Astrocyte (in vitro differentiated cells and primary cell): ENCODE results near the gene MED27. TPM values are rescaled to one million over a fixed set of nuclear protein-coding genes. Genes with fewer than 3 reads are reported as not detected.

ENCODE experiments used
- DNase-seq: peaks from one replicate; pipeline ENCODE4 v3.0.0-alpha.2; 2010; ENCODE audit warnings: low read depth
- FAIRE-seq: peaks from 2 replicates; lab custom pipeline; 2011; peaks lifted over from hg19 to GRCh38; lab: Jason Lieb, UNC
- H2AFZ ChIP-seq: 2 replicates; pipeline ENCODE4 v1.6.0; 2012; ENCODE audit warnings: low read depth, low read length, inconsistent platforms
- H3K27ac ChIP-seq: 2 replicates; pipeline ENCODE4 v1.5.1; 2011; ENCODE audit warnings: low read depth, low read length, inconsistent platforms
- H3K27me3 ChIP-seq: 2 replicates; pipeline ENCODE4 v1.6.0; 2011; ENCODE audit warnings: low read length, inconsistent platforms; ENCODE audit not compliant: insufficient read depth
- H3K36me3 ChIP-seq: 2 replicates; pipeline ENCODE4 v1.5.1; 2011; ENCODE audit warnings: low read length, inconsistent platforms; ENCODE audit not compliant: insufficient read depth
- H3K4me1 ChIP-seq: 2 replicates; pipeline ENCODE4 v1.5.1; 2011; ENCODE audit warnings: low read length, inconsistent platforms; ENCODE audit not compliant: insufficient read depth
- H3K4me2 ChIP-seq: 2 replicates; pipeline ENCODE4 v1.6.0; 2012; ENCODE audit warnings: low read length, inconsistent platforms
- H3K4me3 ChIP-seq: 2 replicates; pipeline ENCODE4 v1.5.1; 2011; ENCODE audit warnings: low read depth, mild to moderate bottlenecking, low read length, inconsistent platforms; ENCODE audit not compliant: insufficient read depth
- H3K79me2 ChIP-seq: 2 replicates; pipeline ENCODE4 v1.6.0; 2012; ENCODE audit warnings: mild to moderate bottlenecking, low read length, inconsistent platforms; ENCODE audit not compliant: insufficient read depth
- H3K9ac ChIP-seq: 2 replicates; pipeline ENCODE4 v1.6.0; 2012; ENCODE audit warnings: mild to moderate bottlenecking, low read length, inconsistent platforms
- H3K9me3 ChIP-seq: 2 replicates; pipeline ENCODE4 v1.5.1; 2012; ENCODE audit warnings: low read depth, mild to moderate bottlenecking, low read length, inconsistent platforms; ENCODE audit not compliant: insufficient read depth
- H4K20me1 ChIP-seq: 2 replicates; pipeline ENCODE4 v1.6.0; 2012; ENCODE audit warnings: low read length, inconsistent platforms; ENCODE audit not compliant: insufficient read depth
- H3K27ac Mint-ChIP-seq: one replicate; pipeline ENCODE4 v1.8.0; 2021; ENCODE audit warnings: mild to moderate bottlenecking, mixed read lengths; ENCODE audit not compliant: unreplicated experiment
- H3K27me3 Mint-ChIP-seq: one replicate; pipeline ENCODE4 v1.8.0; 2021; ENCODE audit warnings: low read depth, mixed read lengths; ENCODE audit not compliant: unreplicated experiment
- H3K36me3 Mint-ChIP-seq: one replicate; pipeline ENCODE4 v1.8.0; 2021; ENCODE audit warnings: low read depth, mixed read lengths; ENCODE audit not compliant: unreplicated experiment
- H3K4me1 Mint-ChIP-seq: one replicate; pipeline ENCODE4 v1.8.0; 2021; ENCODE audit warnings: low read depth, mixed read lengths; ENCODE audit not compliant: unreplicated experiment
- H3K4me3 Mint-ChIP-seq: one replicate; pipeline ENCODE4 v1.8.0; 2021; ENCODE audit warnings: mild to moderate bottlenecking, moderate library complexity, mixed read lengths; ENCODE audit not compliant: unreplicated experiment
- H3K9me3 Mint-ChIP-seq: one replicate; pipeline ENCODE4 v1.8.0; 2021; ENCODE audit warnings: mild to moderate bottlenecking, mixed read lengths; ENCODE audit not compliant: unreplicated experiment
- CTCF ChIP-seq: IDR thresholded peaks from 2 replicates; pipeline ENCODE4 v1.5.1; 2011; ENCODE audit warnings: low read depth, mild to moderate bottlenecking, inconsistent platforms, low read length, moderate library complexity; ENCODE audit not compliant: insufficient read depth
- EZH2 ChIP-seq: IDR thresholded peaks from 2 replicates; pipeline ENCODE4 v1.6.1; 2012; ENCODE audit warnings: mild to moderate bottlenecking, low read length, inconsistent platforms; ENCODE audit not compliant: insufficient read depth
- total RNA-seq: library from RNA; stranded (reverse); gene quantifications from 2 replicates; pipeline ENCODE4 v1.2.1, GENCODE V29; 2021

The MED27 gene
- total RNA-seq, 1 donor from 2014 or later: 26.9 TPM

- no peak for FAIRE-seq
- H3K36me3 ChIP-seq: no peaks in the 10 kb centered on the region
- peaks cover 74% of the 10 kb centered on the region for H4K20me1 ChIP-seq
- TF ChIP-seq CTCF: no peak
- no peak for TF ChIP-seq EZH2
- no peak overlapping the region for H3K4me3 Mint-ChIP-seq
- H3K4me1 Mint-ChIP-seq: peaks cover 13% of the 10 kb centered on the region
- peaks cover 12% of the 10 kb centered on the region for H3K4me1 ChIP-seq
- H3K27me3 ChIP-seq: no peaks in the 10 kb centered on the region
- H2AFZ ChIP-seq: no peak overlapping the region
- DNase-seq: no peak
- peaks cover 4% of the 10 kb centered on the region for H3K79me2 ChIP-seq
- H3K4me3 ChIP-seq: no peak overlapping the region
- H3K27ac ChIP-seq: no peak overlapping the region
- peaks cover 7% of the 10 kb centered on the region for H3K36me3 Mint-ChIP-seq
- no peaks in the 10 kb centered on the region for H3K27me3 Mint-ChIP-seq
- no peak overlapping the region for H3K9ac ChIP-seq
- H3K4me2 ChIP-seq: no peak overlapping the region
- H3K9me3 Mint-ChIP-seq: no peaks in the 10 kb centered on the region
- H3K9me3 ChIP-seq: no peaks in the 10 kb centered on the region
- no peak overlapping the region for H3K27ac Mint-ChIP-seq
These were observed 167.0 kb downstream of the MED27 start for GRCh38 chr9:131912671-131913070.

- H3K4me3 Mint-ChIP-seq: no peak overlapping the region
- peaks cover 8% of the 10 kb centered on the region for H3K36me3 Mint-ChIP-seq
- DNase-seq (no peak), FAIRE-seq (no peak)
- H3K9me3 Mint-ChIP-seq: peaks cover under 1% of the 10 kb centered on the region
- Histone ChIP-seq H4K20me1 (peaks cover 69% of the 10 kb centered on the region), H3K4me1 (peaks cover 12% of the 10 kb centered on the region), H2AFZ (no peak overlapping the region), H3K4me3 (no peak overlapping the region), H3K9me3 (no peaks in the 10 kb centered on the region), H3K36me3 (no peaks in the 10 kb centered on the region), H3K9ac (no peak overlapping the region), H3K27ac (no peak overlapping the region), H3K4me2 (no peak overlapping the region), H3K27me3 (no peaks in the 10 kb centered on the region), H3K79me2 (peaks cover 4% of the 10 kb centered on the region)
- peaks cover 13% of the 10 kb centered on the region for H3K4me1 Mint-ChIP-seq
- TF ChIP-seq CTCF (no peak), EZH2 (no peak)
- H3K27ac Mint-ChIP-seq: no peak overlapping the region
- no peaks in the 10 kb centered on the region for H3K27me3 Mint-ChIP-seq
These were observed 167.6 kb downstream of the MED27 start for GRCh38 chr9:131912069-131912468.

GRCh38 chr9:131910572-131910971, 169.1 kb downstream of the MED27 start:
- Histone ChIP-seq H3K9me3 (no peaks in the 10 kb centered on the region), H3K79me2 (peaks cover 4% of the 10 kb centered on the region), H3K27me3 (no peaks in the 10 kb centered on the region), H3K4me1 (peaks cover 11% of the 10 kb centered on the region), H2AFZ (no peak overlapping the region), H3K27ac (no peak overlapping the region), H3K36me3 (no peaks in the 10 kb centered on the region), H3K4me2 (no peak overlapping the region), H3K4me3 (no peak overlapping the region), H4K20me1 (peaks cover 57% of the 10 kb centered on the region), H3K9ac (no peak overlapping the region)
- Mint-ChIP-seq H3K36me3 (peaks cover 13% of the 10 kb centered on the region), H3K27me3 (no peaks in the 10 kb centered on the region), H3K4me3 (no peak overlapping the region), H3K9me3 (peaks cover 2% of the 10 kb centered on the region), H3K4me1 (peaks cover 13% of the 10 kb centered on the region), H3K27ac (no peak overlapping the region)
- no peak for TF ChIP-seq EZH2
- TF ChIP-seq CTCF: no peak
- FAIRE-seq (no peak), DNase-seq (no peak)
